Transverse colon (tissue), 4 donors: ENCODE data around the gene PDXK.

Experiments
- CTCF ChIP-seq, 5 experiments: fragments of 200-600 bp in 3 of 5; fragments of 450-650 bp in 2 of 5; sonication (generic) in 3 of 5; IDR thresholded peaks; 1 replicate in 2 of 5; 2 replicates in 3 of 5; pipeline ENCODE4 v1.5.1; 2016 to 2017; ENCODE audit warnings: antibody characterized with exemption in 5 of 5, inconsistent platforms in 3 of 5, mild to moderate bottlenecking in 2 of 5, moderate library complexity in 1 of 5
- EP300 ChIP-seq: sonication (generic); formaldehyde crosslinking; IDR thresholded peaks from one replicate; pipeline ENCODE4 v1.6.1; 2017; ENCODE audit warnings: antibody characterized with exemption, low read depth
- POLR2A ChIP-seq: fragments of 450-650 bp; IDR thresholded peaks from one replicate; pipeline ENCODE4 v1.6.1; 2016; ENCODE audit warnings: antibody characterized with exemption, mild to moderate bottlenecking, moderate library complexity
- POLR2AphosphoS5 ChIP-seq, 3 donors: sonication (generic); formaldehyde crosslinking; IDR thresholded peaks; one replicate each; pipeline ENCODE4 v1.6.1; 2016; ENCODE audit warnings: antibody characterized with exemption in 3 of 3

- TF ChIP-seq EP300 (no peak), CTCF (IDR thresholded peaks at IDR 0.05) (no peak), POLR2A (no peak), POLR2AphosphoS5 (IDR thresholded peaks at IDR 0.05) (no peak)
These were observed 15.9 kb downstream of the PDXK start for GRCh38 chr21:43734928-43735229.
